ENCODE data around the gene RFK.

RFK gene

GRCh38 chr9:76390656-76391055, 3.6 kb downstream of the RFK start:
- TF ChIP-seq CTCF (IDR thresholded peaks at IDR 0.05; ENCODE audit: extremely low read depth, insufficient read depth, missing control alignments): no peak
- no peak for DNase-seq (ENCODE audit: low spot score)
- in situ Hi-C loops (cut with MboI; ENCODE audit: low pct_unique_long_range_greater_than_20kb, low sequenced_read_pairs, unreplicated experiment): no loop called here

- no peak for TF ChIP-seq CTCF (IDR thresholded peaks at IDR 0.05; ENCODE audit: extremely low read depth, insufficient read depth, missing control alignments)
- DNase-seq (ENCODE audit: low spot score): no peak
- in situ Hi-C loops (cut with MboI; ENCODE audit: low pct_unique_long_range_greater_than_20kb, low sequenced_read_pairs, unreplicated experiment): no loop called here
Measured at GRCh38 chr9:76379494-76379893, 14.7 kb downstream of the RFK start.

- no peak for TF ChIP-seq CTCF (IDR thresholded peaks at IDR 0.05; ENCODE audit: extremely low read depth, insufficient read depth, missing control alignments)
- DNase-seq (ENCODE audit: low spot score): no peak
Measured at GRCh38 chr9:76378367-76379073, 15.7 kb downstream of the RFK start.

GRCh38 chr9:76377791-76378190, 16.4 kb downstream of the RFK start:
- in situ Hi-C loops (cut with MboI; ENCODE audit: low pct_unique_long_range_greater_than_20kb, low sequenced_read_pairs, unreplicated experiment): no loop called here
- no peak for DNase-seq (ENCODE audit: low spot score)
- TF ChIP-seq CTCF (IDR thresholded peaks at IDR 0.05; ENCODE audit: extremely low read depth, insufficient read depth, missing control alignments): no peak

More at GRCh38 chr9:76378367-76379073, 15.7 kb downstream of the RFK start:
- in situ Hi-C loops (cut with MboI; ENCODE audit: low pct_unique_long_range_greater_than_20kb, low sequenced_read_pairs, unreplicated experiment): no loop called here

GRCh38 chr9:76374783-76375559, 19.3 kb downstream of the RFK start:
- TF ChIP-seq CTCF (IDR thresholded peaks at IDR 0.05; ENCODE audit: extremely low read depth, insufficient read depth, missing control alignments): no peak
- in situ Hi-C loops (cut with MboI; ENCODE audit: low pct_unique_long_range_greater_than_20kb, low sequenced_read_pairs, unreplicated experiment): no loop called here
- DNase-seq (ENCODE audit: low spot score): no peak

- in situ Hi-C loops (cut with MboI; ENCODE audit: low pct_unique_long_range_greater_than_20kb, low sequenced_read_pairs, unreplicated experiment): no loop called here
- TF ChIP-seq CTCF (IDR thresholded peaks at IDR 0.05; ENCODE audit: extremely low read depth, insufficient read depth, missing control alignments): no peak
- no peak for DNase-seq (ENCODE audit: low spot score)
Measured at GRCh38 chr9:76373784-76374474, 20.3 kb downstream of the RFK start.
